CD4-positive, alpha-beta T cell treated with Interleukin-6 at 100 ng/mL for 8 hours (primary cell): ENCODE results near the gene NACC2.

Experiments used
- DNase-seq: peaks from one replicate; pipeline ENCODE4 v3.0.0-alpha.2; 2020; ENCODE audit warnings: mixed read lengths, low spot score

Gene NACC2

DNA sequence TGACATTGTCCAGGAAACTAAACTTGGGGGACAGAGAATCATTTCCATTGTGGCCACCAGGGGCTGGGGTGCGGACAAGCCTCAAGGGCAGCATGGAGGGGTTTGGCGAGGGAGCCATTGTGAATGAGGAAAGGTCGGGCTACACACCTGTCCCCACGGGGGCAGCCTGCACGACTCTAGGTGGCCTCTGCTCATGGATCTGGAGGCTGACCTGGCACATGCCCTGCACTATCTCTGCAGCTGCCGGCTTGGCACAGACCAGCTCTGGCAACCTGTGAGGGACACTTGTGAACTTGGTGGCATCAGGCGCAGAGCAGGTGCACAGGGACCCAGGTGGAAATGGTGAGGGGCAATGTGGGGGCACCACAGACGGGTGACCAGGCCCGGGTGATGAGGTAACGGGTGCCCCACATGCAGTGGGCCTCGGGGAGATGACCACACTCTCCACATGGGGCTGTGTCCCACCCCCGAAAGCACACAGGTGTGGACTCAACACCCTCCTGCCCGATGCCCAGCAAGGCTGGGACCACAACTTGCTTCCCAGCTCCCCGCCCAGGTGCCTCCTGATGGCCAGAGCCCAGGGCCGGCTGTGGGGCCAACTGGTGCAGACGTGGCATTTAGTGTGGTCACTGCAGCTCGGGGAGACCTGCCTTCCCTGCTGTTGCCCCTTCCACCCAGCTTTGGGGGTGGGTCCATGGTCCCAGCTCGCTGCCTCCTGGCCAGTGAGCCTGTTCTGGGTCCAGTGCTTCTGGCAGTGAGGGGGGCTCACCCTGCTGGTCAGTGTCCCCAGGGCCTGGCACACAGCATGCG, 73.0 kb downstream of the NACC2 start:
- no peak for DNase-seq

DNA sequence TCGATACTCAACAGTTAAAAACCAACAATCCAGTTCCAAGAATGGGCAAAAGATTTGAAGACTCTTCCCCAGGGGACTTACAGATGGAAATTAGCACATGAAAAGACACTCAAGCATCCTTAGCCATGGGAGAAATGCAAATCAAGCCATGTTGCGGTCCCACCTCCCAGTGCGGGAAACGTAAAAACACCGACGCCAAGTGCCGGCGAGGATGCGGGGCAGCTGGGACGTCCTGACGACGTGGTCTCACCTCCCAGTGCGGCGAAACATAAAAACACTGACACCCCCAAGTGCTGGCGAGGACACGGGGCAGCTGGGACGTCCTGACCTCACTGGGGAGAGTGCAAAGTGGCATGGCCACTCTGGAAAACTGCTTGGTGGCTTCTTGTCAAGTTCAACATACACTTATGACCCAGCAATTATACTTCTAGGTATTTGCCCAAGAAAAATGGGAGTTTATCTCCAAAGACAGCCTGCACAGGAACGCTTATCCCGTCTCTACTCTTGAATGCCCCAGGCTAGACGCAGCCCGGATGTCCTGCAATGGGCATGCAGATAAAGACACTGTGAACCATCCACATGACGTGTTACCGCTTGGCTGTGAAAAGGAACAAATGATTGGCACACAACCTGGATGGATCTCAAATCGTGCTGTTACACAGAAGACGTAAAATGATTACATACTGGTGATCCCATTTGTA, 73.8 kb downstream of the NACC2 start:
- DNase-seq, result no peak

DNA sequence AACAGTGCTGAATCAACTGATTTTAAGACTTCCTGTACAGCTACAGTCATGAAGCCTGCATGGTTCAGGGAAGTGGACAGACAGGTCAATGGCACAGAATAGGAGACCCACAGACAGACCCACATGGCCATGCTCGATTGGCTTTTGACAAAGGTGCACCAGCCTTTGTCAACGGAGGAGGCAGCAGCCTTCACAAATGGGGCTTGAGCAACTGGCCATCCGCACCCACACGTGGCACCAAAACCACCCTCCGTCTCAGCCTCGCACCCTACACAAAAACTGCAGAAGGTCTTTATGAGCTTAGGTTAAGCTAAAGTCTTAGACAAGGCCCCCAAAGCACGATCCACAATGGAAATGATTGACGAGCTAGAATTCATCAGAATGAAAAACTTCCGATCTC, 74.4 kb downstream of the NACC2 start:
- no peak for DNase-seq

DNA sequence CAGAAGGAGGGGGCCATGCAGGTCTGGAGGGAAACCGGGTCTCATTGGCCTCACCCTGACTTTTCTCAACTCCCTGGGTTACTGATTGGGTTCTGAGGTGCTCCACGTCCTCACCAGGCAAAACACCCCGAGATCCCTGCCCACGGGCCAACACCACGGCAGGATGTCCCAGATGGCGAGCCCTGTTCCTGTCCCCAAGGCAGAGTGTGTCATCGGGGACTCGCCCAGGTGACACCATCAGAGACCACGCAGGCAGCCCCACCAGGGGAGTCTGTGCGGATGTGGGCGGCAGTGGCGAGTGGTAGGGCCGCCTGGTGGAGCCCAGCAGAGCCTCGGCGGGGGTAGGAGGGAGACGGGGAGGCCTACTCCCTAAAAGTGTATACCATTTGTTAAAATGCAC, 74.9 kb downstream of the NACC2 start:
- no peak for DNase-seq

DNA sequence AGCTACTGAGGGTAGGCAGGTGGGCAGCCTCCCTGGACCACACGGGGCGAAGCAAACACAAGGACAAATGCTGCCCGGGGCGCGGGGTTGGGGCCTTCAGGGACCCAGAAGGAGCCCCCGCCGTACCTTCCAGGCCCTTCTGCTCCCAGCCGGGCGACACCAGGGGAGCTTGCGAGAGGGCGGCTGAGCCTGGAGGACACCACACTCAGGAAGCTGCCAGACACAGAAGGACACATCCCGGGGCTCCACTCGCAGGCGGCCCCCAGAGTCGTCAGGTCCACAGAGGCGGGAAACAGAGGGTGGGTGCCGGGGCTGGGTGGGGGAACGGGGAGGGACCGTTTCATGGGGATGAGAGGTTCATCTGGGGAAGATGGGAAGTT, 75.4 kb downstream of the NACC2 start:
- DNase-seq, result no peak

DNA sequence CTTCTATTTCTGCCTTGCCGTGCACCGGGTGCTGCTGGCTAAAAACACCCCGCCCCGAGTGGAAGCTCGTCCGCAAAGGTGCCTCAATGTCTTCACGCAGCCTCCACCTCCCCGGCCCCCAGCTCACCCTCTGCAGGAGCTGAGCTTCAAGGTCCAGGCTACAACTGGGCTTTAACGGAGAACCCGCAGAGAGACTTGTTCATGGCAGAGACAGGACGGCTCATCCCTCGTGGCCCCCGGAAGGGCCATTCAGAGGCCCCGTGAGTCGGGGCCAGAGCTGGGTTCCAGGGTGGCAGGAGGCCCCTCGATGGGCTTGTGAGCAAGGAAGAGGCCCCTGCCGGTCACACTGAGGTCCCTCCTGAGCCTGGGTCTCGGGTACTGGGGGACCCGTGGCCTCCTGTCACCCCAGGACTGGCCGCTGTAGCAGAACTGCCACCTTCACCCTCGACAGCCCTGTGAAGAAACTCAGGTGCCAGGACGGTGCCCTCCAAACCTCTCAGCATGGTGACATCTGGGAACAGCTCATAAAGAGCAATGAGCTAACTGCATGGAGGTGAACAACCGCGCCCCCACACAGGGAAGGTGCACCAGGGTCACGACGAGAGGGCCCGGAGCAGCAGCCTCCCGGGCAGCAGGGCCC, 75.9 kb downstream of the NACC2 start:
- DNase-seq, result no peak

DNA sequence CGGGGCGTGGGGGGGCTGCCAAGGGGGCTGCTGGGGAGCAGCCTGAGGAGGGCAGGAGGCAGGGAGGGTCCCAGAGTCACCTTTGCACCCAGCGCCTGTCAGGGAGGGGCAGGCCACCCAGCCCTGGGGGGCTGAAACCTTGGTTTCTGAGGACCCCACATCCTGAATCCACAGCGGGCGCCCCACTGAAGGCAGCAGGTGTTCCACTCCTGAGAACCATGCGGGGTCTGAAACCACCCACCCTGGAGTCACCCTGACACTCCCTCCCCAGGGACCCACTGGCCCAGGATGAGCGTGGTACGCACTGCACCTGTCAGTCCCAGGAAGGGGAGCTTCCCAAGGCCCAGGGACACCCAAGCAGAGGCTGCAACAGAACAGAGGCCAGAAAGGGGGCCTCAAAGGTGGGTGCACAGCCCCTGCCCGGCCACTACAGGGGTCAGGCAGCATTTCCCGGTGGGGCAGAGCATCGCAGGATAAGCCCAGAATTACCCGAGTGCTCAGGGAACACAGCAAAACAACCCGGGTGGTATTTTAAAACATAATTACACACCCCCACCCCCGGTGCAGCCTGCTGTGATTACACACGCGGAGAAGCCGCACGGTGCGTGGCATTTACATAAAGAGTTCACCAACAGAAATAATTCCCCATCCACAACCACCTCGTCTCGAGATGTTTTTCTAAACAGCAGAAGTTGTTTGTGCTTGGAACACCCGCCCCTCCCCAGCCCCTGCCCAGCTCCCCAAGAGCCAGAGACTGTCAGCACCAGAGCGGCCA, 76.6 kb downstream of the NACC2 start:
- DNase-seq, result no peak

DNA sequence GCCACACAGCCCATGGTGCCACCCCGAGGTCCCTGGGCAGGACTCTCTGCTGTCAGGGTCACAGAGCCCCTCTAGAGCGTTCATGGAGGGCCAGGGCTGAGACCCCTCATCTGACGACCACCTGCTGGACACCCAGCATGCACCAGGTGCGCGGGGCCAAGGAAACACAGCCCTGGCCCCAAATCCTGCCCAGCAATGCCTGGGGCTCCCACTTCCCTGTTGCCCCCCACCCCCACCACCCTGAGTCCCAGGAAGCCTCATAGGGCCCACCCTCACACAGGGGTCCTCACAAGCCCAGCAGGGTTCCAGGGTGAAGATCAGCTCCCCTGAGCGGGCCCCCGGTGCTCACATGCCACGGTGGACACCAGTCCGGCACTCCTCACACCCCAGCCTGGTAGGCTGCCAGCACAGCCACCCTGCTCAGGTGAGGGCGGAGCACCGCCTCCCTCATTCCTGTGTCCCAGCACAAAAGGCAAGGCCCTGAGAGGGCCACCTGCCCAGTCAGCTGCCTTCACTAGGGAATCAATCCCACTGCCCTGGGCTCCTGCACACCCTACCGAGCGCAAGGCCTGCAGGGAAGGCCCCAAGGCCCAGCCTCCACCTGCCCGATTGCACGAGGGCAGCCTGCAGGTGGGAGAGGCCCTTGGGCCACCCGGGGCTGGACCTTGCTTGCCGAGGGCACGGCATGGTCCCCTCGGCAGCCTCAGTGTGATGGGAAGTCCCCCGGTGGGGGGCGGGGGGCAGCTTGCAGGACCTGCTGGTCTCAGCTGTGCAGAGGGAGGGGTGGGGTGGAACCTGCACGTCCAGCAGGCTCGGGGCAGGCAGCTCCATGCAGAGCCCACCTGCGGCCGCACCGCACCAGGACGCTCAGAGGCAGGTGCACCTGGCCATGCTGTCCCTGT, 77.5 kb downstream of the NACC2 start:
- DNase-seq, result no peak

DNA sequence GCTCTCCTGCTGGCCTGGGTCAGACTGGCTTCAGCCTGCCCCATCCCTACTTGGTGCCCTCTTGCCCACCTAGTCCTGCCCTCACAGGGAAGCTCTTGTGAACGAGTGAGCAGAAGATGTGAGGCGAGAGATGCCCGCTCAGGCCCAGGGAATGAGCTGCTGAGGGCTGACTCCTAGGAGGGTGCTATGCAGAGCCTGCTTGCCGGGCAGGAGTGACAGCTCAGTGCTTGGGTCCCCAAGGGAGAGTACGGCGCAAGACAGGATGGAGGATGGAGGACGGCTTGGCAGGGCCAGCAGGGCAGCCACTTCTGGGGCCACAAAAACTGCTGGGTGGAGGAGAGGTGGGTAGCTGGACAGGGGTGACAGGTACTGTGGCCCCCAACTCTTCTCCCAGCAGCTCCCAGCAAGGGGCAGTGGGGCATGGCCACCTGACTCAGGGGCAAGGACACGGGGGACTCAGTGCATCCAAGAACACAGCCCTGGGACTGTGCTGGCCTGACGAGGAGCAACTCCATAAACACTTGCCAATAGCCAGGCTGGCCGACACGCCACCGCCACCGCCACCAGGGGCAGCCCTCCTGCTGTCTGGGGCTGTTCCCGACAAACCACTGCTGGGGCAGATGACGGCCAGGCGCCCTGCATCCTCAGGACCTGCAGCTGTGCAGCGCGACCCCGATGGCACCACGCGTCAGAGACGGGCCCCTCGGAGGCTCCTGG, 78.4 kb downstream of the NACC2 start:
- no peak for DNase-seq

DNA sequence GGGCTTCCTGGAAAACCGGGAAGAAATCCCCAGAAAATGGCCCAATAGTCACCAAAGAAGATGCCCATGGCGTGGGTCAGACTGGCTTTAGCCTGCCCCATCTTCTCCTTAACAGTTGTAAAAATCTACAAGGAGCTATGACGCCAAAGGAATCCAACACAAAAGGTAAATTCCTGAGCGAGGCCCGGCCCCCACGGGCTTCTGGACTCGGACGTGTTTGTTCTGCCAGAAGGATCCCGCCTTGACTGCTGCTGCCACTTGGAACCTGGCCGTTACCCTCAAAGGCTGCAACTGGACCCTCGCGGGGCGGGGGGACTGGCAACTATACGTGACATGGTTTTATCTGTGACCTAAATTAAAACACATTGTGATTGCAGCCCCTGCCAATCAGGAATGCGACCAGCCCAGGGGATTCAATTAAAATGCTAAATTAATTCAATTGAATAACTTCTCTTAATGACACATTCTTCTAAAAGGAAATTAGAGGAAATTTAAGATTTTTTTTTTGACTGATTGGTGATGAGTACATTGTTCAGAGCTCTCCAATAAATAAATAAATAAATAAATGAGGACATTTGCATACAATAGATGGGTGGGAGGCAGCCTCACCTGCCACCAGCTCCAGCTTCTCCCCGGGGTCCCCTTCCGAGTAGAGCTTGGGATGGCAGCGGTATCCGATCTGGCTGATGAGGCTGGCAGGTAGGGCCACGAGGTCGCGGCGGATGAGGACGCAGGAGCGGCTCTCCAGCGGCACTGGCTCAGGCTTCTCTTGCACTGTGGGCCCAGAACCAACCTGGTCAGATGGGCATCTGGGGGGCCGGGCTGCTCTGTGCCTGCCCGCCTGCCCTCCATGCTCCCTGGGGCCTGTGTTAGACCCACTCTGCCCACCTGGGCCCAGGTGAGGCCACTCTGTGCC, 79.2 kb downstream of the NACC2 start:
- no peak for DNase-seq

DNA sequence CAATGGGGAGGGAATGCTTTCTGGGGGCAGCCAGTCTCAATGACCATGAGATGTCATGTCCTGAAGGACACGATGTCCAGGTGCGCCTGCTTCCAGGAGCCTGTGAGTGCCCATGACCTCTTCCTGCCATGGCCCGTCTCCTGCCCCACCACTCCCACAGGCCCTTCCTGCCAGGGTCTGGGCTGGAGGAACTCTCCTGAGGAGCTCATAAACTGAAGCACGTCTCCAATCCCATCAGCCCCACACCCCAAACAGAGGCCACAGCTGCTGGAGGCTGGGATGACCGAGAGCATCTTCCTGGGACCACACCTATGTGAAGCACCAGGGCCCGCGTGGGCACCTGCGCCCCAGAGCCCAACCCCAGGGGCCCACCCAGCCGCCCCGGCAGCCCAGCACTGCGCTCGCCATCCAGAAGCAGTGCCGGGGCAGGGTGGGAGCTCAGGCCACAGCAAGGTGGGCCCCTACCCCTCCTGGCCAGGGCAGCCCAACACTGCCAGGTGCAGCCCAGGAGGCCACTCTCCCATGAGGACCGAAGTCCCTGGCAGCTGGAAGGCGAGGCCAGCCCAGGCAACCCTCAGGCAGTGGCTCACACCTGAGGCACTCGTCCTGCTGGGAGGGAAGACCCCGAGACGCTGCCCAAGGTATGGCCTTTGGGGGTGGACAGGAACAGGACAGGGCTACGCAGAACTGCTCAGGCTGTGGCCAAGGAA, 80.0 kb downstream of the NACC2 start:
- no peak for DNase-seq

DNA sequence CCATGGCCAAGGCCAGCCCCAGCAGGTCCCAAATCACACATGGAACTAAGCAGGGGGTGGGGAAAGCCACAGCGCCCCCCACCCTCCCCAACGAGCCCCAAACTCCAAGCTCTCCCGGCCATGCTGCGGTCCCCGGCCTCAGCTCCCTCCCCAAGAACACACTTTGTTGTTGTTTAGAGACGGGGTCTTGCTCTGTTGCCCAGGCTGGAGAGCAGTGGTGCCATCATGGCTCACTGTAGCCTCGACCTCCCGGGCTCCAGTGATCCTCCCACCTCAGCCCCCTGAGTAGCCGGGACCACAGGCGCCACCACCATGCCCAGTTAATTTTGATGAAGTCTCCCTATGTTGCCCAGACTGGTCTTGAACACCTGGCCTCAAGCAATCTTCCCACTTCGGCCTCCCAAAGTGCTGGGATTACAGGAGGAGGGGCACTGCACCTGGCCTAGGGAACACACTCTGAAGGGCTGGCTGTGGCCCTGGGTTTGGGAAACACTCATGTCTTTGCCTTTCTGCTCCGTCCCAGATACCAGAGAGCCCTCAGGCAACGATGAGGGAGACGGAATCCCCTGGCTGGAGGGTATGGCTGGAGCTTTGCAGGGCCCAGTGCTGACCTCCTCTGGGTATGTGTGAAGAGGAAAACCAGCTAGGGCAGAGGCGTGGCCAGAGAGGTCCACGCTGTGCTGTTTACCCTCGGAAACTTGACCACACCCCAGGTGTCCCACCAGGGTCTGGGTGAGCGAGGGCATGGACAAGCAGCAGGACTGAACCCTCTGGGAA, 80.8 kb downstream of the NACC2 start:
- DNase-seq, result no peak

DNA sequence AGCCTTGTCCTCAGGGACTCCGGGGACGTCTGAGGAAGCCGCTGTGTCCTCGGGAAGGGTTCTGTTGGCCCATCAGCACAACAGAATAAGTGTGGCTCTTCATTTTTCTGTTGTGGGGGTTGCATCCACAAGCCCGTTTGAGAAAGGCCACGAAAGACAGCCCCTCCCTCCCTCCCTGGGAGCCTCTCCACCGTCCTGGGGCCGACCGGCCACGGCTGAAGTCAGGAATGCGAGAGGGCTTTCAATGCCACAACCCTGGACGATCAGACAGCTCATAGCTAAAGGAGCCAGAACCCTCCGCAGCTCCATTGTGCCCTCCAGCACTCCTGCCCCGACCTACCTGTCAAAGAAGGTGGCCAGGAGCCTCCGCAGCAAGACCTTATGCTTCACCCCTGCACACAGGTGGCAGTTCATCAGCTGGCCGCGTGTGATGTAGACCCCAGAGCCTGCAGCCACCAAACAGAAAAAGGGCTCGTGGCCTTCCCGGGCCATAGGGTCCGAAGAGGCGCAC, 81.5 kb downstream of the NACC2 start:
- DNase-seq, result no peak

DNA sequence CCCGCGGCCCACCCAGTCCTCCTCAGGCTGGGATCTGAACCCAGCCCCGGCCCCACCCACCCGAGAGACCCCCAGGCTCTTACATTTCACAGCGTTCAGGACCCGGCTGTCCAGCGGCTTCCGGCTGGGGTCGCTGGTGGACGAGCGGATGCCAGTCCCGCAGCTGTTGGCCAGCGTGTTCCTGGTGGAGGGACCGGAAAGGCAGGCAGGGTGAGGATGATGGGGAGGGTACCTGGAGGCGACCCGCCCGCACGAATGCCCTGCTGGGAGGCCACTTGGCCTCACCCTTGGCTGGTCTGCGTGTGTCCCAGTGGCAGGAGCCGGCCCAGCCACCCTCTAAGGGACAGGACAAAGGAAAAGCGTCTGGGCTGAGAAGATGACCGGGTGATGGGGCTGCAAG, 82.0 kb downstream of the NACC2 start:
- no peak for DNase-seq

DNA sequence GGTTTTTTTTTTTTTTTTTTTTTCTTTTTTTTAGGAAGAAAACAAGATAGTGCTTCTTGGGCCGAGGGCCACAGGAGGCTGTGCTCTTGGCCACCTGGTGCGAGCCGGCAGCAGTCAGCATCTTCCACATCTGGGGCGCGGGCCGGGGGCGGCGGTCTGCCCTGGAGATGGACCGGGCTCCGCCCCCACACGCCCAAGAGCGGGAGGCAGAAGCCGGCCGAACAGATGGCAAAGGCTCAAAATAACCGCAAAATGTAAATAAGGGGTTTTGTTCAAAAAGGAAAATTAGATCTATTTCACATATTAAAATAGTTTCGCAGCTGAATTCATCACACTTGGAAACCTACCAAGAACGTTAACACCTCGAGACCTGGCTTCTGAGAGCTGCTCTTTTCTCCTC, 82.4 kb downstream of the NACC2 start:
- DNase-seq, result no peak

DNA sequence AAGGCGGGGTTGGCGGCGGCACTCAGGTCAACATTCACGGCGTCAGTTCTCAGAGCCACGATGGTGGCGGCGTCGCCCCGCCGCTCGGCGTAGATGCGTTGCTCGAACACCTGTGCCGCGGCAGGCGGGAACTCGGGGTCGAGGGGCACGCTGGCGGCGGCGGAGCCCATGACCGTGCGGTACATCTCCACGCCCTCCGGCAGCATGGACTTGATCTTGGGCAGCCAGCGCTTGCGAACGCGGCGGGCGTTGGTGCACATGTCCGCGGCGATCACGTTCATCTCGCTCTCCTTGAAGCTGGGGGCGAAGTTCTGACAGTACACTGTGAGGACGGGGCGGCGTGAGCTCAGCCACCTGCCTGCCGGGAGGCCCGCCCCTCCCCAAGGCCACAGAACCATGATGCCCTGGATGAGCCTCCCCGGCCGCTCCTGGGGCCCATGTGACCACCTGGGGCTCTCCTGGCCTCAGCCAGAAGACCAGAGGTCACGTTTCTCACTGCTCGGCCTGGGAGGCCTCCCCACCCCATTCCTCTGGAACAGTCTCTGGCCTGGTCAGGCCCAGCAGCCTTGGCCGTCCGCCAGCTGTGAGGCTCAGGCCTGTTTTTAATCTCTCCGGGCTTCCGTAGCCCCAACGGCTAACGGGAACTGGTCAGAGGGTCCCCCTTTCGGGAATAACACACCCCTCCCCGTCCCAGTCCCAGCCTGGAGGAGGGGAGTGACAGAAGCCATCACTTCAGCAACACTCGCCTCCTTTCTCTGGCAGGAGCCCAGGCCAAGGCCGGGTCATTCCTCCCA, 83.2 kb downstream of the NACC2 start:
- no peak for DNase-seq

DNA sequence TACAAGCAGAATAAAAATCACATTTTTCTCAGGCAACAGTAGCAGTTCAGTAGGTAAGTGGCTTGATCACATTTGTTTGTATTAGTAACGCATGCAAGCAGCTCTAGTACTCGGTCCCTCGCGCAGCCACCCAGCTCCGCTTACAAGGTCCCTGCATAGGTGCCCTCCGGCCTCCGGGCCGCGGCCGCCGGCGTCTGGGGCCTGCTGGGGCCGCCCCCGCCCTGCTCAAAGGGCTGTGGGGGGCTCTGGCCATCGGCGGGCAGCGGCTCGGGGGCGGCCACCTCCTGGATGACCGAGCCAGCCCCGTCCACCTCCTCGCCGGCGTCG, 83.8 kb downstream of the NACC2 start:
- DNase-seq, result no peak
